Inferior parietal cortex (tissue), 1 donor: ENCODE measurements around the gene STOM.

Experiments used
- DNase-seq: peaks from one replicate; pipeline ENCODE4 v3.0.0-alpha.2; 2016; ENCODE audit errors: extremely low spot score

The STOM gene

DNA sequence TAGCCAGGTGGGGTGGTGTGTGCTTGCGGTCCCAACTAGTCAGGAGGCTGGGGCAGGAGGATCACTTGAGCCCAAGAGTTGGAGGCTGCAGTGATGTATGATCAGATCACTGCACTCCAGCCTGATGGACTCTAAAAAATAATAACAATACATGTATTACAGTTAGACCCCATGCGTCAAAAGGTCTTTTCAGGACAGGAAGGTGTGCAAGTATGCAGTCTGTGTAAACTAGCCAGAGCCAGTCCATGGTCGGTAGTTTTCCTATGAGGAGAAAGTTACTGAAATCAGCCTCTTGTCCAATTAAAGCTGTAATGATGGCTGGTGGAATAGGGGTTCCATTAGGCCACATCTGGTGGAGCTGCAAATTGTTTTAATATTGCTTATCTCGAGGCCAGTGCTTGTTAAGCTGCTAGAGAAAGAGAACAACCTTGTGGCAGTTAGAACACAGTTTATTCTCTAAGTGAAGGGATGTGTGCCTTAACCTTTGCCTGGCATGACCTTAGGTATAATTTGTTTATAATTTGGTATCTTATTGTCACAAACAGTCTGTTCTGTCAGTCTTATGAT is 1.5 kb upstream of the STOM start:
- no peak for DNase-seq

GRCh38 chr9:121368745-121369144 is 1.3 kb downstream of the STOM start:
- no peak for DNase-seq

DNA sequence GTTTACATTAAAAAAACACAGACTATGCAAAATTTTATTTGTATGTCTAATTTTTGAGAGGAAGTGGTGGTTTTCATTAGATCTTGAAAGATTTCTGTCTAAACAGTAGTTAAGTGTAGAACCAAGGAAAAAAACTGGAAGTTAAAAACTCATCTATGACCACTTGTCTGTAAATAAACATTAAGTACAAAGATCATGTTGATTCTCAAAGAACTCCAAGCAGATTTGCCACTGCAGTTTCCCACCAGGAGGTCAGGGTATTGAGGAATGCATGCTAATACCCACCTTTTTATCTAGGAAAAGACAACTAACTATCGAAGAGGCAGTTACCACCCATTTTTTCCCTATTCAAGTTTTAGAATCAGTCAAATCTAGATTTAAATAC is 1.9 kb downstream of the STOM start:
- DNase-seq: no peak

DNA sequence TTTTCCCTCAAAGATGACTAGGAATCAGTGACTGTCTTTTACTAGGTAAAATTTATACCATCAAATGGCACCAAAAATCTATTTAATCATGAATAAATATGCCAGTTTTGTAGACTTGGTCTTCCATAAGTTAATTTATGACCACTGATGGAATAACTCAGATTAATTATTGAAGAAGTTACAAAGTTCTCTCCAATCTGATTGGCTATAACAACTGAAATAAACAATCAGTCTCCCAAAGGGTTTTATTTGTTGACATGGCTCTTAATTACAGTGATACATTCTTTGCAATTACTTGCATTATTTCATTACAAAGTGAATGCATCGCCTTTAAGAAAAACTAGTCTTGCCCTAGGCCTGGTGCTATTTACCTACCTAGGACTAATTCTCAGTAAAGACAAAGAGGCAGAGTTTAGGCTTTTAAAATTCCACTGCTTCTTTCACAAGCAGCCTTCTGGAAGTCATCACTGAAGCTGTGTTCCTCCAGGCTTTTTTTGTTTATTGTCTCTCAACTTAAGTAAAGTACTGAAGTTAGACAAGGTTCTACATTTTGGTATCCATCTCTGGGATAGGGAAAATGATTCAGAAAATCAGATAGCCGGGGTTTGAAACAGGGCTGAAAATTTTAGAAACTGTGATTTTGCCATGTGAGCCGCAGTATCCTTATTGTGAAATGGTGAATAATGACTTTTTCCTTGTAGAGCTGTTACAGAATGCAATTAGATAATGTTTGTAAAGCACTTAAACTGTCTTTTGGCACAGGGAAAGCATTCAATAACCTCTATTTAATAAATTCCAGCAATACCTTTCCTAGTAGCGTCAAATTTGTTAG is 2.5 kb downstream of the STOM start:
- no peak for DNase-seq

- DNase-seq: no peak
These were observed 3.3 kb downstream of the STOM start for GRCh38 chr9:121366611-121367192.

DNA sequence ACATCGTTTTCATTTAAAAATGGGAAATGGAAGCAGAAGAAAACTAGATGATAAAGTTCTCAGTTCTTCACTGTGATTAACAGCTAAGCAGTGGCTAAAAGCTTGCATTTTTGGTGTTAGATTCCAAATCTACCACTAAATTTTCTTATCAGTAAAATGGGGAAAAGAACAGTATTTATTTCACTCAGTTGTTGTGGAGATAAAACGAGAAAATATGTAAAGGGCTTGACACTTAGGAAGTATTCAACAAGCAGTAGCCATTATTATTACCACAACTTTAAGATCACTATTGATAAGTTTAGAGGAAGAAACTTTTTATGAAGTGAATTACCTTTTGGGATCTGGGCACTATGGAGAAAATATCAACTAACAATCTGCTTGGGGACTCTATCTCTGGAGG is 4.5 kb downstream of the STOM start:
- no peak for DNase-seq

GRCh38 chr9:121364886-121365285 is 5.2 kb downstream of the STOM start:
- no peak for DNase-seq

DNA sequence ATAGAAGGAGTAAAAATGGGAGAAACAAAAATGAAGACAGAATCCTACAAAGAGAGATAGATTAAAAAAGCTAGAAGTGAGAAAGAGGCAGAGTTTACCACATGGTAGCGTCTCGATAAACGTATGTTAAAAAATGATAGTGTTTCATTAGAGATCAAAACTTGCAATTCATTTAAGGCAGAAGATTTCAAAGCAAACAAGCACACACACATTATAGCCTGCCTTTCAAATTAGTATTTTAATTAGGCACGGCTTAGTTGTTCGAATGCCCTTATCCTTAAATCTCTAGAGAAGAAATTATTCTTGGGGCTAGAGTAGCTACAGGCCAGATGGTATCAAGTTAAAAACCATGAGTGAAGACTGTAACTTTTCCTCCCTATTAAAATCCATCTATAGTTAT is 6.0 kb downstream of the STOM start:
- no peak for DNase-seq

- DNase-seq: no peak
These were observed 6.5 kb downstream of the STOM start for GRCh38 chr9:121363622-121363961.

GRCh38 chr9:121362813-121363621 is 7.0 kb downstream of the STOM start:
- DNase-seq: no peak

DNA sequence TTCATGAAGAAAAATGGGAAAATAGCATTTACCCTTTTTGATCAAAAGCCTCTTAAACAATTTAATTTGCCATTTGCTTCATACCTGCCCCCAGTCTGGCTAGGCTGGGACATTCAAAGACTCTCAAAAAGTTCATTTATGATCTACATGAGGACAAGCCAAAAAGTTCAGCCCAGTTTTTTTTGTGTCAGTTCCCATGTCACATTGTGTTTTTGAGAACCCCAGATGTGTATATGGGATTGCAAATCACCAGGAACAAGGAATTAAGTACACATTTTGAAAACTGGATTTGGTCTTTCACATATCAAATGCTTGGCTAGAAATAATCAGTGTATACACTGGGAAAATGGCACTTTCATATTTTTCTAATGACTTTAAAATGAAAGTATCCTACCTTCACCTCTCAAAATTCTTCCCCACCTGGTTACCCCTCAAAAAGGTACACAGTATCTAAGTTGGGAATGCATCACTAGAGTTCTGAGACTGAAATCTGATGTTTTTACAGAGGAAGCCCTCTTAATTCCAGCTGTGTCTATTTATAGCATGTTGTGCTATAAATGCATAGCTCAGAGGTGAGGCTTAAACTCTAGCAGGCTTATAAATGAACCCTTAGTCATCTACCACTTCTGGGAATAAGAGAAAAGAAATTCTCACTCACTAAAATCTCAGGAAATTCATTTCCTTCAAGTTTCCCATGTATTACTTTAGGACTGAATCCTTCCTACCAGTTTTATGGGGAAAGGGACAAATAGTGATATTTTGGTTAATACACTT is 9.3 kb downstream of the STOM start:
- DNase-seq: no peak

DNA sequence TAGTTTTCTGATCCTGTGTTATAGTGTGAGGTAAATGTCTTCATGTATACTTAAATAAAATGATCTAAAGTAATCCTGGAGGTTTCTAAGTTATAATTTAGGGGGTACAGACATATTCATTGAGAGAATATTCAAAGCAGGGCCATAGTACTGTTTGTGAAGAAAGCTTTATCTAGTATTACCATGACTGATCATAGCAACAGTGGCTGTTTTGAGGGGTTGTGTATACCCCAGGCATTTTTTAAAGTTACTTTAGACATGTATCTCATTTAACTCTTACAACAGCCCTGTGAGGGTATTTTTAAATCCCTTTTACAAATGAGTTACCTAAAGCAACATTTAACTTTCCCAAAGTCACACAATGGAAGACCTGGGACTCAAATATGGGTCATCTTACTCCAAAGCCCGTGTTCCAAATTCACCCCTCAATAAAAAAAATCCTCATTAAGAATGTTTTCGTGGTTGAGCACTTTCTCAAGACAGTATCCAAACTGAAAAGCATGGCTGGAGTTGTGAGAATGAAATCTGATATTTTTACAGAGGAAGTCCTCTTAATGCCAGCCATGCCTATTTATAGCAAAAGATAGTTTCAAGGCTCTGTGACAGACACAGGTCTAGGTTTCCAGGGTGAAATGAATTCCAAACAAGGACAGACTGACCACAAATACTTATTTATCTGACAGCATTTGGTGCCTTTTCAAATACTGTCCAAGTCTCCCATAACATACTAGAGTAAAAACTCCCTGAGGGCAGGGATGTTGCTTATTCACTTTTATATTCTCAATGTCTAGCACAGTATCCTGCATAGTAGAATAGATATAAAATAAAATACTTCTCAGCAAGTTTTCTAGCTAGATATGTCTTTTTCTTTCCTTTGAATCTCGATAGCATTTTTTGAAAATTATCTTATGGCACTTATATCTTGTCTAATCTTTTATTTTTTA is 10.4 kb downstream of the STOM start:
- DNase-seq: no peak

DNA sequence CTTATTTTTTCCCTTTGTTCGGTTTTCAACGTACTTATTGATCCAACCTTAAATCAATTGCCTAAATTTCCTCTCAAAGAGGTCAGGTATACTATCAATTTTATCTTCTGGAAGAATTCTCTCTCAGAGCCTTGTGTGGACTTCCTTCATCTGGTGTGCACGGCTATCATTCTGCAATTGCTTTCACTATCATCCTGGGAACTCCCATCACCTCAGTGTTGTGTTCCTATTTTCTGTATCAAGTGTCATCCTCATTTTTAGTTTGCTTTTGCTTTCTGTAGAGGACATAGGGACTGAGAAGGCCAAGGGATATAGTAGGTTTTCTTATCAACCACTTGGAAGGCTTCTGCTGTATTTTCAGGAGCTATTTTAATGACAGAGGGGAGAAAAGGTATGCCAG is 11.3 kb downstream of the STOM start:
- no peak for DNase-seq

DNA sequence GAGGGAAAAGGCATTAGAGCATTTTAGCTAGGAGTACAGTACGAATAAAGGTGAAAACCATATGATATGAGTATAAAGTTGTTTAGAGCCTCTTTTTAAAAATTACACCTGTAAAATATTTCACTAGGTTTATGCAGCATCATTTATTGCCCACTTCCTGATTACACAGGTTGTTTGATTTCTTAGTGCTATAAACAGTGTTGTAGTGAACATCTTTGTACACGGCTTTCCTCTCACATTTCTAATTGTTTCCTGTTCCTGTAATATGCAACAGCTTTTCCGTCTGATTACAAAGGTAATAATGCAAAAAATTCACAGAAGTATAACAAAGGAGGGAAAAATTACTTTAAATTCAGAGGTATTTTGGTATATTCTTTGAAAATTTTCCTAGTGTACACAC is 13.0 kb downstream of the STOM start:
- no peak for DNase-seq

GRCh38 chr9:121354762-121355161 is 15.3 kb downstream of the STOM start:
- DNase-seq: no peak

DNA sequence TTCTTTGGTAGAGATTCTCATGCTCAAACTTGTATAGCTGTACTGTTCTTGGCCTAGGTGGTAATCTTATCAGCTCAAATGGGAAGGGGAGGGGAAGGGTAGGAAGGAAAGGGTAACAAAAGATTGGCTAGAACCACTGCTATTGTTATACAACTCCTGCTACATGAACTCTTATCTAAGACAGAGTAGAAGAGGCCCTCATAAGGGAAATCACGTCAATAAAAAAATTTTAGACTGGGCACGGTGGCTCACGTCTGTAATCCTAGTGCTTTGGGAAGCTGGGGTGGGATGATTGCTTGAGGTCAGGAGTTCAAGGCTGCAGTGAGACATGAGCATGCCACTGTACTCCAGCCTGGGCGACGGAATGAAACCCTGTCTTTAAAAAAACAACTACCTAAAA is 15.9 kb downstream of the STOM start:
- no peak for DNase-seq

DNA sequence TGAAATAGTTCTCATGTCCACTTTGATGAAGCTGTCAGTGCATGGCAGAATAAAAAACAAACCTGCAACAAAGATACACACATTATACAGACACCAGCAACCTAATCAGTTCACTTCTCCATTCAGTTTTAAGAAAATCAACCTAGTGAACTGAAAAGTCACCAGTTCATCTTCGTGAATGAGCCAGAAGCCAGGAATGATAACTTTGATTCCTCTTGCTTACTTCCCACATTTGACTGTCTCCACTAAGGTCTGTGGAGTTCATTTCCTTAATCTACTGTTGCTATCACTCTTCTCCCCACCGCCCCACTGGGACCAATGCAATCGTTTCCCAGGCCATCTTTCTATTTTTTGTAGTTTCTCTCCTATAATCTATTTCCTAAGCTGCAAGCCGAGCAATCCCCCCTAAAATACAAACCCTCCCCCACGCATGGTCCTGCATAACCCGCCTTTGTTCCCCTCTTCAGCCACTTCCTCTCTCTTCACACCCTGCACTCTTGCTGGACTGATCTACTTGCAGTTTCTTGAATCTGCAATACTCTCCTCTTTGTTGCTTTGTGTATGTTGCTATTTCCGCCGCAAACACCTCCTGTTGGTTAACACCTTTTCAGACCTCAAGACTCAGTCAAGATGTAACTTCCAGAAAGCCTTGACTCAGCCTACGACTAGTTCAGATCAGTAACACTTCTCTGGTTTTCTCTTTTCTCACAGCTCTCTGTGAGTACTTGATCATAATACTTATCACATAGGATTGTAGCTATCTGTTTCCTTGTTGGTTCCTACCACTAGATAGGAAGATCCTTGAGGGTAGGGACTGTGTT is 16.6 kb downstream of the STOM start:
- no peak for DNase-seq

- DNase-seq: peak; percentile 65
These were observed 19.0 kb downstream of the STOM start for GRCh38 chr9:121350993-121351561.

DNA sequence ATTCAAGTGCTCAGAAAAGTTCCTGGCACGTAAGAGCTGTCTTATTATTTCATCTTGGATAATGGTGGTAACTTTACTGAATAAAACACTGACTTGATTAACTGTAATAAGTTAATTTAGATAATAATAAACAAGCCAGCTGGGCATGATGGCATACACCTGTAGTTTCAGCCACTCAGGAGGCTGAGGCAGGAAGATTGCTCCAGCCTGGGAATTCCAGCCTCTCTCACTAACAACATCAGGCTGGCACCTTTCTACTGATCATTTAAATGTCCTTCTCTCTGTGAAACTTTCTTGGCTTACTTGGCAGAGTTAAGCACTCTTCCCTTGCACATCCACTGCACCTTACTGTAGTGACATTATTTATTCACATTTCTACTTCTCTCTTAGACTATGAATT is 20.0 kb downstream of the STOM start:
- DNase-seq: no peak
